GM19328 (cell line): ENCODE results near the gene MEI4.
"Not testable (repeated sequence)": the region's sequence is repeated elsewhere in the genome, so short reads cannot be mapped to it uniquely, and the experiment has no call there.

Source experiments
- ATAC-seq: cut with Tn5 transposase; IDR thresholded peaks from one replicate; pipeline ENCODE4 v1.9.1; 2021; ENCODE audit warnings: mild to moderate bottlenecking, moderate library complexity; ENCODE audit not compliant: unreplicated experiment

MEI4 gene

GRCh38 chr6:77814119-77814518 is 161.3 kb downstream of the MEI4 start:
- no peak for ATAC-seq

GRCh38 chr6:77815531-77815930 is 162.7 kb downstream of the MEI4 start:
- no peak for ATAC-seq

GRCh38 chr6:77816766-77817270 is 164.0 kb downstream of the MEI4 start:
- no peak for ATAC-seq

DNA sequence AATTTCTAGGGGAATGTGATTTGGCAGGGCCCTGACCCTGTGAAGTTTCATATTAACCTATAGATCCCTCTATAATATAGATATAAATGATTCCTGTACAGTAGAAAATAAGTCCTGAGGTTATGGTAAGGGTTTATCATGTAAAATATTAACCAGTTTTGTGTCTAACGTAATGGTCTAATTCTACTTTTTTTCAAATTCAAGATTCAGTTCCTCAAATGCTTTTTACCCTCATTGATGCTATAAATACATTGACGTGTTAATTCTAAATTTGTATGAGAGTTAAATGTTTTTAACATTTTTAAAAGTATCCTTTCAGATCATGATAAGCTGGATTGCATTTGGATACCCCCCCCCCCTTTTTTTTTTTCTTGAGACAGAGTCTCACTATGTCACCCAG is 169.4 kb downstream of the MEI4 start:
- ATAC-seq: no peak

DNA sequence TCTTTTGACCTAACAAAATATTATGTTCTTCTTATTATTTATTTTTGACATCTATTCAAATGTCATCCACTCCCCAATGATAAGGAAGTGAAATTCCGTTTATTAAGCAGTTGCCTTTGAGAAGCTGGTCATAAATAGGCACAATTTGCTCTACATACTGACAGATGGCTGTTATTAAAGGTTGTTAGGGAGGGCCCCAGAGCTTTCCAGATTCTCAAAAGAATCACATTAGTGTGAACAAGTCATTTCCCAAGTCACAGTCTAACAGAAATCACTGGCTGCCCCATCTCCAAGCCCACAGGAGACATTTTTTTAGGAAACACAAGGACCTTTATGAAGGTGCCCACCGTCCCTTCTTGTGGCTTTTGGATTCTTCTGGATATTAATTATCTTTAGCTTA is 172.4 kb downstream of the MEI4 start:
- no peak for ATAC-seq

- no peak for ATAC-seq
These were observed 176.9 kb downstream of the MEI4 start for GRCh38 chr6:77829736-77830135.

DNA sequence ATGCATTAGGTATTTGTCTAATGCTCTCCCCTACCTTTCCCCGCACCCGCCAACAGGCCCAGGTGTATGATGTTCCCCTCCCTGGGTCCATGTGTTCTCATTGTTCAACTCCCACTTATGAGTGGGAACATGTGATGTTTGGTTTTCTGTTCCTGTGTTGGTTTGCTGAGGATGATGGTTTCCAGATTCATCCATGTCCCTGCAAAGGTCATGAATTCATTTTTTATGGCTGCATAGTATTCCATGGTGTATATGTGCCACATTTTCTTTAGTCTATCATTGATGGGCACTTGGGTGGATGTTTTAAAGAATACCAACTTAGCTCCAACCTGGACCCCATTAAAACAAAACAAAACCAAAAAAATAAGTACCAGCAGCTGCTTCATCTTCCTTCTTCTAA is 180.9 kb downstream of the MEI4 start:
- ATAC-seq: not testable (repeated sequence)

DNA sequence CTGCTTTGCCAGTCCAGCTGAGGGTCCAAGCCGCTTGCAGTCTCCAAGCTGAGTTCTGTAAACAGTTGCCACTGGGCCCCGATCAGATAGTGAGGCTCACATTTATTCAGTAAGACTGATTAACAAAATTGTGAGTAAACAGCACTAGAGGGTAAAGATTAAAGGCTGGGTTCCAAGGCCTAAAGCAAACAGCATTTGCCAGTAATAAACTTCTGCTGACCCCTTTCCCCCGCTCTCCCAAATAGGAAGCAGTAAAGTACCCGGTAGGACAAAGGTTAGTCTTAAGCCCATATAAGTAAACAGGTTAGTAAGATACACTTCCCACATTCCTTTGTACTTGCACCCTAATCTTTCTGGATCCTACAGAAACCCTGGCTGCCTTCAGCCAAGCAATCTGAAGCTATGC is 181.8 kb downstream of the MEI4 start:
- no peak for ATAC-seq

- ATAC-seq: no peak
These were observed 184.4 kb downstream of the MEI4 start for GRCh38 chr6:77837034-77837784.

- no peak for ATAC-seq
These were observed 186.5 kb downstream of the MEI4 start for GRCh38 chr6:77839292-77839691.

DNA sequence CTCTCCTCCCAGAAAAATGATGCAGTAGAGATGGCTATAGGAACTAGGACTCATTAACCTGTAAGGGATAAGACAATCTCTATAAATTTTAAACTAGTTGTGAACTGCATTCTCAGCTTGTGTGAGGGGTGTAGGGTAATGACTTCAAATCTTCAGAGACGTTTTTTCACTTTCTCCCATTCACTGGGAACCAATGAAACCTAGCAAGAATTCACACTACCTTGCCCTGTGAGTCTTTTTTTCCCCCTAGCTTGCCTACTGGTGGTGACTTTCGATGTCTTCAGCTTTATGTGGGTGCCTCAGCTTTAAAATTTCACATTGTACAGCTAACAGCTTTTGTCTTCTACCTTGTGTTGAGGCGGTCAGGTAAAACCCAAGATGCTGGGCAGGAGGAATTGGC is 192.0 kb downstream of the MEI4 start:
- ATAC-seq: no peak

DNA sequence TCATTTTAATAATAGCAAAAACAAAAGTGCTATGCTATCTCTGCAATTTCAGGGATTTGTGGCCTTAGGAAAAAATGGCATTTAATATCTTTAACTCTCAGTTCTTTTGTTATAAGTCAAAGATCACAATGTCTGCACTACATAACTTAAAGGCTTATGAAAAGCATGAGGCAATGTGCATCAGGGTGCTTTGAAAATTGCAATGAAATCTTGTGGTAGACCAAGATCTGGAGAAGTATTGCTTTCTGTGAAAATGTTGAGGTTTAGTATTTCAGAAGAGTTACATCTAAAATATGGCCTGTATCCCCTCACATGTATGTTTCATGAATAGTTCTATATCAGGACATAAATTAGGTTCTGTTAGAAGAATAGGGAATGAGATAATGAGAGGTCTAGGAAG is 200.6 kb downstream of the MEI4 start:
- ATAC-seq: no peak

GRCh38 chr6:77856391-77856790 is 203.6 kb downstream of the MEI4 start:
- ATAC-seq: no peak

- ATAC-seq: no peak
These were observed 204.6 kb downstream of the MEI4 start for GRCh38 chr6:77857421-77857820.

- ATAC-seq: no peak
These were observed 223.5 kb downstream of the MEI4 start for GRCh38 chr6:77876300-77876699.

DNA sequence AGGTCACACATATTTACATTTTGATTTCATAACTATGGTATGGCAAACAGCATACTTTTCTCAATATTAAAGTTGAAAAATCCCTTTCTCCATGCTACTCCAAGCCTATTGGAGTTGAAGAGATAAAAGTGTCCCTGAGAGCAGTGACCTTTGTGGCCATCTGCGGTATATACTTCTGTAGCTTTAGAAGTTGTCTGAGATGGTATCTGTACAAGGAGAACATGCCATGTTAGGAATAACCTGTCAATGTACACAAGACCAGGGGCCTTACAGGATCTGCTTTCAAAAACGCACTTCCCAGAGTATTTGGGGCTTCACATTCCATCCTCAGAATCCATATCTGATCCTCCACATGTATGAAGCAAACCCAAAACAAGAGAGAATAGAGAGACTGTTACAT is 226.7 kb downstream of the MEI4 start:
- ATAC-seq: no peak

DNA sequence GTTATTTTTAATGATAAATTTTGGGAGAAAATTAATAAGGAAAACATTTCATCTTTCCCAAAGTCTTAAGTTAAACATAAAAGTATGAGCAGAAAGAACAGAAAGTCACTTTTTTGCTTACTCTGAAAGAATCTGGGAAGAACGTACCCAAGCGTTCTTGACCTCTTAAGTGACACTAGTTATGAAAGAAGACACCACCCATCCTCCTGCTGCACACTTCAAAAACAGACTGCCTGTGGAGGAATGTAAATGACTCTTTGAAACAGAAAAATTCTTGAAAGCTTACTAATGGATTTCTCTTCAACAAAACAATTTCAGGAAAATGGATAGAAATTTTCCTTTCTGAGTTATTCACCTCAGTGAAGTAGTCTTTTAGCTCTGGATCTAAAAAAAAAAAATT is 227.7 kb downstream of the MEI4 start:
- no peak for ATAC-seq

DNA sequence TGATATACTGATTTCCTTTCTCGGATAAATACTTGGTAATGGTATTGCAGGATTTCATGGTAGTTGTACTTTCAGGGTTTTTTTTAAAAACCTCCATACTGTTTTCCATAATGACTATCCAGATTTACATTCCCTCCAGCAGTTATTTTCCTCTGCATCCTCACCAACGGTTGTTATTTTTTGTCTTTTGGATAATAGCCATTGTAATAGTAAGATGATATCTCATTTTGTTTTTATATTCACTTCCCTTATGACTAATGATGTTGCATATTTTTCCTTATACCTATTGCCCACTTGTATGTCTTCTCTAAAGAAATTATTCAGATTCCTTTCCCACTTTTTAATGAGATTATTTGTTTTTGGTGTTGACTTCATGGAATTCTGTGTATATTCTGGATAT is 231.0 kb downstream of the MEI4 start:
- no peak for ATAC-seq

- no peak for ATAC-seq
These were observed 240.6 kb downstream of the MEI4 start for GRCh38 chr6:77893391-77893790.

GRCh38 chr6:77906070-77906469 is 253.2 kb downstream of the MEI4 start:
- no peak for ATAC-seq

GRCh38 chr6:77910826-77911225 is 258.0 kb downstream of the MEI4 start:
- ATAC-seq: no peak

GRCh38 chr6:77926198-77926751 is 273.4 kb downstream of the MEI4 start:
- ATAC-seq: no peak

- ATAC-seq: no peak
These were observed 277.5 kb downstream of the MEI4 start for GRCh38 chr6:77930382-77930781.
